Activated T-cell treated with anti-CD3 and anti-CD28 coated beads for 48 hours (primary cell): ENCODE results near the gene ZDHHC18.
"Not testable (repeated sequence)": the region's sequence is repeated elsewhere in the genome, so short reads cannot be mapped to it uniquely, and the experiment has no call there.

Experiments used
- DNase-seq: peaks from one replicate; pipeline ENCODE4 v3.0.0-alpha.2; 2020; ENCODE audit warnings: low read depth

ZDHHC18 gene

DNA sequence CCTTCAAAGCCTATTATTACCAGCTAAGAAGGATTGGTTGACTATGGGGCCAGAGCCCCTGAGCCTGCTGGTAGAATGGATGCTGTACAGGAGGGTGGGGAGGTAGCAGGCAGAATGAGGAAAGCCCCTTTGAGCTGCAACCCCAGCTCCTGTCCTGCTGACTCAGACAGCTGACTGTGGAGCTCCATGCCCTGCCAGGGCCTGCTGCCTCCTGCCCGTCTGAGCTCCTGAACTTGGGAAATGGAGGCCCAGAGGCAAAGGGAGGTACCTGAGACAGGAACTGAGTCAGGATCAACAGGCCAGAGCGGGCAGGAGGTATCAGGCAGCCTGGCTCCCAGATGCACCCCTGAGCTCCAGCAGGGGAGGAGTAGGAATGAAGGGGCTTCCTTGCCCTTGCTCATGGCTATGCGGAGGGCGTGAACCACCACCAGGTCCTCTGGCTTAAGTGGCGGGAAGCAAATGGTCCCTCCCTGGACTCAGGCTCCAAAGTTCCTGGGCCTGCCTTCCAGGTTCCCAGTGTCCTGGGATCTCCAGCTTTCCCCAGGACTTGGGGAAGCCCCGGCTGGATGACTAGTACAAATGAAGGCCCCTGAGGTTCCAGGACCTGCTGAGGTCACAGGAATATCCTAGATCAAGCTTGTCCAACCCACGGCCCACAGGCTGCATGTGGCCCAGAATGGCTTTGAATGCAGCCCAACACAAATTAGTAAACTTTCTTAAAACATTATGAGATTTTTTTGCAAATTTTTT, 32.6 kb downstream of the ZDHHC18 start:
- DNase-seq: no peak

DNA sequence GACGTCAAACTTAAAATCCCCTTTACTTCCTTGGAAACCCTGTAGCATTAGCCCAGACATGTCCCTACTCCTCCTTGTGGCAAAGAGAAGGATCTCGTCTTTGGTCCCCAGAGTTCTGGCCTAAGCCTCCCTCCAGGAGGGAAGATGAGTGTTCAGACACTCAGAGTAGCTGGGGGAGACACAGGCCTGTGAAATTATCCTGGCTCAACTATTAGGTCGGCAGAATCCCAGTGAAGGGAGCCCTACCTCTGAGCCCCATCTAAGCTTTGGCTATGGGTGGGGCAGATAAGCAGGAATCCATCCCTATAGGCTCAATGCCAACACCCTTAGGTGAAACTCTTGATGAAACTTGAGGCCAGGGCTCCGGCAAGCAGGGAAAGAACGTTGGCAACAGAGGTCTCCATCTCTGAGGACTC, 34.8 kb downstream of the ZDHHC18 start:
- no peak for DNase-seq

DNA sequence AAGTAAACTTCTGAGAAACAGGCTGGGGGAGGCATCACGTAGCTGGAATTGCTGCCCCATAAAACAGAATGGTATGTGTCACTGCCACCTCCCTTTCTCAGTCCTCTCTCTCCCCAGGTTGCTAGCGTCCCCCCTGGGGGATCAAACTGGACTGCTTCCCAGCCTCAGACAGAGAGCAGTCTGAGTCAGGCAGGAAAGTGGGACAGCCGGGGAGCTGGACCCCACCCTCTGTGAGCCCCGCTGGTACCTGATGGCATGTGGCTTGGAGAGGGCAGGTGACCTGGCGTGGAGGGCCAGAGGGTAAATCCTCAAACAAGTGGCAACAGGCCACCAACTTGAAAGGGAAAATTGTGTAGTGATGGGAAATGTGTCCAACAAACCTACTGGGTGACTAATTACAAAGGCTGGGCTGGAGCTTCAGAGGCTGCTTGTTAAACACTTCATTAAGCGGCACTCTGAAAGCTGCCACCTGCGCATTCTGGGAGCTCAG, 35.4 kb downstream of the ZDHHC18 start:
- no peak for DNase-seq

DNA sequence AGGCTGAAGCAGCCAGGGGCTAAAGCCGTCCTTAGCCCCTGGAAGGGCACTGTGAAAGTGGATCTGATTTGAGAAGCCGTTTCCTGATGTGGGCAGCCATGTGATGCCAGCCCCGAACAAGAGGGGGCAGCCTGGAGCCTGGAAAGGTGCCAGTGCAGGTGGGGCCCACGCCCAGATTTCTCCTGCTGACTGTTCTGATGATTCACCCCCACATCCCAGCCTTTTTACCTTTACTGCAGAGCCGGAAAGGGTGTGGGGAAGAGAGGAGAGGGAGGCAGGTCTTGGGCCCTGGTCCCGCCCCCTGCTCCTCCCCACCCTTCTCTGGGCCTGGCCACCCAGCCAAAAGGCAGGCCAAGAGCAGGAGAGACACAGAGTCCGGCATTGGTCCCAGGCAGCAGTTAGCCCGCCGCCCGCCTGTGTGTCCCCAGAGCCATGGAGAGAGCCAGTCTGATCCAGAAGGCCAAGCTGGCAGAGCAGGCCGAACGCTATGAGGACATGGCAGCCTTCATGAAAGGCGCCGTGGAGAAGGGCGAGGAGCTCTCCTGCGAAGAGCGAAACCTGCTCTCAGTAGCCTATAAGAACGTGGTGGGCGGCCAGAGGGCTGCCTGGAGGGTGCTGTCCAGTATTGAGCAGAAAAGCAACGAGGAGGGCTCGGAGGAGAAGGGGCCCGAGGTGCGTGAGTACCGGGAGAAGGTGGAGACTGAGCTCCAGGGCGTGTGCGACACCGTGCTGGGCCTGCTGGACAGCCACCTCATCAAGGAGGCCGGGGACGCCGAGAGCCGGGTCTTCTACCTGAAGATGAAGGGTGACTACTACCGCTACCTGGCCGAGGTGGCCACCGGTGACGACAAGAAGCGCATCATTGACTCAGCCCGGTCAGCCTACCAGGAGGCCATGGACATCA, 36.5 kb downstream of the ZDHHC18 start, which contains the start of gene SFN:
Gene SFN (plus strand): TSS at position 369 of the 904 bp plus-strand sequence. CDS start 64 bp downstream, at position 433.
- DNase-seq: peak; percentile 58

GRCh38 chr1:26863685-26864077, 37.2 kb downstream of the ZDHHC18 start:
- DNase-seq: no peak

DNA sequence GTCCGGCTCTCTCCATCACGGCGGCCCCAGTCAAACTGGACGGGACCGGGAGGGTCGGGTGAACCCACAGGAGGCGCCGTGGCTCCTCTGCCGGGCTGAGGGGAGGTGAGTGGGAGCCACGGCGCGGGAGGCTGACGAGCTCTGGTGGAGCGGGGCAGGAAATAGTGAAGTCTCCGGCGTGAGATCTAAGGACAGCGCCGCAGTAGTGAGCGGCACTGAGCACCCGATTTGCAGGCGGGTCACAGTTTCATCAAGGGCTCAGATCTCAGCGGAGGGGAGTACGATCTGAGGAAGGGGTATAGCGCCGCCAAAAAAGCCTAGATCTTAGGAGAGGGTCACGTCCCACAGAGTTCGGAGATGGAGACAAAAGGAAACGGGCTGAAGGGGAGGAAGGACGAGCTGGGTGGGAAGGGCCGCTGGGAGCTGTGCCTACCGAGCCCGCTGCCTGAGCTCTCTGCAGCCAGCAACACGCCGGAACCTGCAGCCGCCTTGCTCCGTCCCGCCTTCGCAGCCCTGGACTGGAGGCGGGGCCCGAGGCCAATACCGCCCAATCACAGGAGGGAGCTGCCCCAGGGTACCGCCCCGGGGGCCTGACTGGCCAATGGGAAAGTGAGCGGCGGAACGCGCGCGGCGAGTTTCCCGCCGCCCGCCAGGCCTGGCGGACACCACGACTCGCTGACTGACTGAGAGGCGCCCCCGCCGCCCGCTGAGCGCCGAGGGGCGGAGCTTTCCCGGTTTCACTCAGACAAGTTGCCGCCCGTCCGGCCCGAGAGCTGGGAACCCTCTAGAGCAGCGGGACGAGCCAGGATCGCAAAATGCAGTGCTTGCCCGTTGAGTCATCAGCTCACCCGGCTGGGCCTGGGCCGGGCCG, 38.4 kb downstream of the ZDHHC18 start:
- DNase-seq: peak; percentile 98

DNA sequence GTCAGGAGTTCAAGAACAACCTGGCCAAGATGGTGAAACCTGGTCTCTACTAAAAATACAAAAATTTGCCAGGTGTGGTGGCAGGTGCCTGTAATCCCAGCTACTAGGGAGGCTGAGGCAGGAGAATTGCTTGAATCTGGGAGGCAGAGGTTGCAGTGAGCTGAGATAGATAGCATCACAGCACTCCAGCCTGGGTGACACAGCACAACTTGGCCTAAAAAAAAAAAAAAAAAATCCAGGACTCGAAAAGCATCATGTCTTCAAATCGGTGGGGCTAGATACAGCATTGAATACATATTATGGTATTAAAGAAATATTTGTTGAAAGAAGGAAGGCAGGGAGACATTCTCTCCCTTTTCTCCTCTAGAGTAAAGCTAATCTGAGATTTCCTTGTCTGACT, 46.6 kb downstream of the ZDHHC18 start:
- DNase-seq: not testable (repeated sequence)

DNA sequence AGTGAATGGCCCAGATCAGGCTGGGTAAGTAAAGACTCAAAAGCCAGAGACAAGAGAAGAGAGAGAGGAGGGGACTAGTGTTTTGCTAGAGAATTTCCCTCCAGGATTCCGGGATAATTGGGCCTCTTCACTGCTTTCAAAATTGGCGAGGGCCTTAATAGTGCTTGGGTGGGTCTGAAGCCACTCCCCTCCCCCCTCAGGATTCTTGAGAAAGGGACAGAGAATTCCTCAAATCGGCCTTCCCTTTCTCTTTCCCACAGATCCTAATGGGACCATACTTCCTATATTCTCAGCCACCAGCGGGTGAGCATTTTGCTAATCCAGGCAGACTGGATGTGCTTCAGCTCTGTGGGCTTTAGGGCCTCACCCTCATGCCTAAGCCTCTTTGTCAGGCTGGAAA, 48.4 kb downstream of the ZDHHC18 start:
- DNase-seq: no peak

DNA sequence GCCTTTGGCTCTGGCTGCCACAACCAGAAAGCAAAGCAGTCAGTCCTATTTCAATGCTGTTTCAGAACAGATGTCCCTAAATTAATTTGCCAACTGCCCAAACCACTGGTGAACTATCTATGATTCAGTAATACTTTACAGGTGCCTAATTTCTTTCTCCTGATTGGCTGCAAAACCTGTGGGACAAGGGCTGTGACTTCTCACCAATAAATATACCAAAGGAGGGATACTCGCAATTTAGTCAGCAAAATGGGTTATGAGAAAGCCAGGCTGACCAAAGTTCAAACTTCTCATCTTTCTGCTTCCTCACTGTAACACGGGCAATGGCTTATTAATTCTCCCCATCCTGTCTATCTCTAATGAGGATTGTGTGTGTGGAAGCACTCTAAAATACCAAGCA, 50.8 kb downstream of the ZDHHC18 start:
- DNase-seq: no peak

- DNase-seq: no peak
These were observed 53.3 kb downstream of the ZDHHC18 start for GRCh38 chr1:26879793-26880192.

- DNase-seq: not testable (repeated sequence)
These were observed 55.1 kb downstream of the ZDHHC18 start for GRCh38 chr1:26881611-26882010.

DNA sequence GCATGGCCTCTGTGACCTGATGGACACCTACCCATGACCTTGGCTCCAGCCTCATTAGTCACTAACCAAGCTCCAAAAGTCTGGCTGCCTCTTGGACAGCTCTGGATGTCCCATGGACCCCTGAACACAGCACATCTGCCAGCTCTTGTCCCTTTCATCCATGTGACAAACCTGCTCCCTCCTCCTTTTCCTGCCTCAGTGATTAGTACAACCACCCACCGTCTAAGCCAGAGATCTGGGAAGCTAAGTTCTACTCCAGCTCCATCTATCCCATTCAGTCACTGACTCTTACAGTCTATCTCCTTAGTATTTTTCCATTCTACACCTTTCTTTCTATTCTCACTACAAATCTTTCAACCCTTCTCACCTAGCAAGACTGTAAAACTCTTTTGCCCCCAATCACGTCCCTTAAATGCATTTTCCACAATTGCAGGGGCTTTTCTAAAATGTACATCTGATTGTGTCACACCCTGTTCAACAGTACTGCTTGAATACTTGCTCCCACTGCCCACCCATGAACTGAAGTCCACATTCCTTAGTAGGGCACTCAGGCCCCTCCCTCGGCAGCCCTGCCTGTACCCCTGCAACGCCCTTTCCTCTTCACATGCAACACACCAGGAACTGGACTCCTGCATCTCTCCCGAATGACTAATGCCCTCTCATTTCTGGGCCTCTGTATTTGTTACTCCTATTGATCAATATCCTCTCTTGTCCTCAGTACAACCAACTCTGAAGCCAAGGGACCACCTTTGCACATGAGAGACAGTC, 56.4 kb downstream of the ZDHHC18 start:
- DNase-seq: no peak

- no peak for DNase-seq
These were observed 60.6 kb downstream of the ZDHHC18 start for GRCh38 chr1:26887125-26887524.

GRCh38 chr1:26888231-26888630, 61.7 kb downstream of the ZDHHC18 start:
- DNase-seq: no peak

GRCh38 chr1:26889551-26890466, 63.3 kb downstream of the ZDHHC18 start, which contains the start of gene GPN2:
TSS of gene GPN2 (minus strand) at chr1:26890283. CDS start at chr1:26890096, 187 bp downstream.
- peak; percentile 74 for DNase-seq

DNA sequence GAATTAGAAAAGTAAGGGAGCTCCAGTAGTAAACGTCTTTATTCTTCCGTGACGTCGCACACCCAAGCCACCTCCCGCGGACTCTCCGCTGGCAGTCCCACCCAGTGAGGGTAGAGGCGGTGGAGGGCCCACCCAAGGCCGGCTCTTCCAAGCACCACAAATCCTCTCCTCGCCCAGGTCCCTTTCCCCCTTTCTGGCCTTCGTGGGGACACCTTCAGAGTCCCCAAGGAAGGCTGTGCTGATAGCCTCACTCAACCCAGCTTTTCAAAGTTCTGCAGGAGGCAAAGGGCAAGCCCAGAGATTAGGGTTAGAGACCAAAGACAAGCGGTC, 63.9 kb downstream of the ZDHHC18 start:
- no peak for DNase-seq

- DNase-seq: no peak
These were observed 67.8 kb downstream of the ZDHHC18 start for GRCh38 chr1:26894263-26894662.

DNA sequence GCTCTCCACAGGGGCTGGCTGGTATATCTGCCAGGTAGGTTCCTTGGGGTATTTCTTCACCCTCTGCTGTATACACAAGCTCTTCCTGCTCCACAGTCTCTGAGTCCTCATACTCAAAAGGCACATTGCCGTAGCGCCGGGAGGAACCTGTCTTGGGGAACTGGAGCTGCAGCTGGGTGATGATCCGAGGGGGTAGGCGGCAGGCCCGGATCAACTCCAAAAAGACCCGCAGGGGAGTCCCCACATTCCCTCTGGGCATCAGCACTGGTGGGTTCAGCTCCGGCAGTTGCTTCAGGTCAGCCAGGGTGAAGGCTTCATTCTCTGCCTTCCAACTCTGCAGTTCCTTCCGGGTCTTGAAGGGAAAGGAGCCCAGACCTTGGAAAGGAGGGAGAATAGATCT, 70.9 kb downstream of the ZDHHC18 start:
- DNase-seq: no peak

DNA sequence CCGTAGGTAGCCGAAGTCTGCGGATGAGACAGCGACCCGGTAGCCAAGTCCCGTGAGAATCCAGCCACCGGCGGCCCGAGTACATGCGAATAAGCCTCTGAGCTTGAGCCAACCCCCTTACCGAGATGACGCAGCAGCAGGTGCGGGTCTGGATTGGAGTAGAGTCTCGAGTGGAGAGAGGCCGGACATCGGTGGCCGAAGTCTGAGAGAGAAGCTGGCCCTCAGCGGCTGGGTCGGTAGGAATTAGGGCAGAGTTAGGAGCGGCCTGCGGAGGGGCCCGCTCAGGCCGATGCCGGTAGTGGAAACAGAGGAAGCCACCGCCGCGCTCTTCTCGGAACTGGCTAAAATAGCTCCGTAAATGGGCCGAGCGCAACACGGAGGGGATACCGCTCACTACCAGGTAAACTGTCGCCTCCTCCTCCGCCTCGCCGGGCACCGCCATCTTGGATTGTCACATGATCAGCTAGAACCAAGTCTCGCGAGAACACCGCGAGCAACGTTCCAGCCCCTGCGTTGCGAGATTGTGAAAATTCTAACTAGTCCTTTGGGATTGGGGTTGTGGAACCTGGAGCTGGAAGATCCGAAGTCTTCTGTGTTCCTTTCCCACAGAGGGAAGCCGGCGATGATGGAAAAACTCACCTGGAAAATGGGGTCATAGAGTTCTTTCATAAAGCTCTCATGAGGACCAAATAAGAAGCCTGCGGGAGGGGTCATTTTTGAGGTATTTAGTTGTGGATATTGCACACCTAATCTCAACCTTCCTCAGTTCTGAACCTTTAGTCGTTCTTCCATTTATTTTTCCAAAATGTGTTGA, 73.7 kb downstream of the ZDHHC18 start, which contains the start of gene GPATCH3:
Gene GPATCH3 (minus strand): TSS at position 467 of the 814 bp plus-strand sequence. CDS start 25 bp downstream, at position 442.
- DNase-seq: peak; percentile 80
